SW 1271 (cell line): ENCODE data around the gene KCNN3.

ENCODE experiments used
- DNase-seq, 2 experiments: peaks; one replicate each; lab custom pipeline; 2025; lab: John Stamatoyannopoulos, UW

Gene KCNN3

GRCh38 chr1:154726896-154727753 lies 143.0 kb downstream of the KCNN3 start:
- no peak for DNase-seq

GRCh38 chr1:154726443-154726842 lies 143.6 kb downstream of the KCNN3 start:
- no peak for DNase-seq

- no peak for DNase-seq
These were observed 144.2 kb downstream of the KCNN3 start for GRCh38 chr1:154725865-154726264.

GRCh38 chr1:154720328-154721297 lies 149.5 kb downstream of the KCNN3 start:
- no peak for DNase-seq

GRCh38 chr1:154719586-154720327 lies 150.3 kb downstream of the KCNN3 start:
- no peak for DNase-seq

- DNase-seq = no peak
These were observed 151.5 kb downstream of the KCNN3 start for GRCh38 chr1:154718566-154718965.

GRCh38 chr1:154717528-154717924 lies 152.6 kb downstream of the KCNN3 start:
- DNase-seq = no peak

GRCh38 chr1:154716614-154717527 lies 153.2 kb downstream of the KCNN3 start:
- DNase-seq = no peak

GRCh38 chr1:154716011-154716410 lies 154.1 kb downstream of the KCNN3 start:
- no peak for DNase-seq

- no peak for DNase-seq
These were observed 154.7 kb downstream of the KCNN3 start for GRCh38 chr1:154715385-154715784.

- no peak for DNase-seq
These were observed 155.4 kb downstream of the KCNN3 start for GRCh38 chr1:154714638-154715037.

- no peak for DNase-seq
These were observed 155.9 kb downstream of the KCNN3 start for GRCh38 chr1:154714052-154714623.

GRCh38 chr1:154713005-154713404 lies 157.1 kb downstream of the KCNN3 start:
- DNase-seq = no peak

GRCh38 chr1:154712166-154712810 lies 157.8 kb downstream of the KCNN3 start:
- DNase-seq = no peak

- DNase-seq = no peak
These were observed 158.7 kb downstream of the KCNN3 start for GRCh38 chr1:154711416-154711815.

GRCh38 chr1:154710106-154710505 lies 160.0 kb downstream of the KCNN3 start:
- DNase-seq = no peak

- no peak for DNase-seq
These were observed 162.1 kb downstream of the KCNN3 start for GRCh38 chr1:154707901-154708463.

- no peak for DNase-seq
These were observed 163.2 kb downstream of the KCNN3 start for GRCh38 chr1:154706851-154707250.

GRCh38 chr1:154705544-154705943 lies 164.5 kb downstream of the KCNN3 start:
- DNase-seq = no peak

- no peak for DNase-seq
These were observed 166.9 kb downstream of the KCNN3 start for GRCh38 chr1:154703170-154703569.
